Nephron (organoid): Measurements from ENCODE around the gene DTNB.

Source experiments
- H3K27ac Mint-ChIP-seq, 3 experiments: 2 replicates each; pipeline ENCODE4 v1.8.0; 2020; ENCODE audit warnings: mixed read lengths in 3 of 3, mild to moderate bottlenecking in 2 of 3, moderate library complexity in 1 of 3
- H3K27me3 Mint-ChIP-seq: 2 replicates; pipeline ENCODE4 v1.8.0; 2021; ENCODE audit warnings: low read depth, mild to moderate bottlenecking, moderate library complexity, mixed read lengths
- H3K36me3 Mint-ChIP-seq: 2 replicates; pipeline ENCODE4 v1.8.0; 2020; ENCODE audit warnings: low read depth, mixed read lengths
- H3K4me1 Mint-ChIP-seq: 2 replicates; pipeline ENCODE4 v1.8.0; 2020; ENCODE audit warnings: mixed read lengths
- H3K4me3 Mint-ChIP-seq, 3 experiments: 2 replicates each; pipeline ENCODE4 v1.8.0; 2020; ENCODE audit warnings: mild to moderate bottlenecking in 3 of 3, mixed read lengths in 3 of 3, moderate library complexity in 2 of 3
- H3K9me3 Mint-ChIP-seq: 2 replicates; pipeline ENCODE4 v1.8.0; 2020; ENCODE audit warnings: mixed read lengths
- CTCF ChIP-seq, 3 experiments: fragments of 200-600 bp; sonication (generic); IDR thresholded peaks; one replicate each; pipeline ENCODE4 v1.5.0; 2021; ENCODE audit warnings: antibody characterized with exemption in 3 of 3; ENCODE audit not compliant: unreplicated experiment in 3 of 3

The DTNB gene

GRCh38 chr2:25664965-25665307 lies 8.4 kb downstream of the DTNB start:
- no peak overlapping the region for H3K4me3 Mint-ChIP-seq
- peaks cover 11% of the 10 kb centered on the region for H3K4me1 Mint-ChIP-seq
- peaks cover 4% of the 10 kb centered on the region for H3K27me3 Mint-ChIP-seq
- peak in 1 of 3 experiments; percentile 11 for TF ChIP-seq CTCF (IDR thresholded peaks at IDR 0.05; ENCODE audit: unreplicated experiment in 3 of 3)
- peak overlapping the region in 1 of 3 experiments; percentile 1 for H3K27ac Mint-ChIP-seq
- H3K9me3 Mint-ChIP-seq, result no peaks in the 10 kb centered on the region
- H3K36me3 Mint-ChIP-seq, result no peaks in the 10 kb centered on the region

- H3K4me3 Mint-ChIP-seq, result no peak overlapping the region
- H3K27ac Mint-ChIP-seq, result peak overlapping the region in 1 of 3 experiments; percentile 1
- TF ChIP-seq CTCF (IDR thresholded peaks at IDR 0.05; ENCODE audit: unreplicated experiment in 3 of 3), result peak; percentile 60 to 71 (median 70)
- H3K36me3 Mint-ChIP-seq, result no peaks in the 10 kb centered on the region
- H3K9me3 Mint-ChIP-seq, result no peaks in the 10 kb centered on the region
- peaks cover 4% of the 10 kb centered on the region for H3K27me3 Mint-ChIP-seq
- H3K4me1 Mint-ChIP-seq, result peaks cover 11% of the 10 kb centered on the region
Observed at GRCh38 chr2:25664183-25664964, 9.0 kb downstream of the DTNB start.

- Mint-ChIP-seq H3K27me3 (no peaks in the 10 kb centered on the region), H3K4me1 (no peaks in the 10 kb centered on the region), H3K36me3 (peaks cover 14% of the 10 kb centered on the region)
Observed at GRCh38 chr2:25655316-25655715, 18.1 kb downstream of the DTNB start.

GRCh38 chr2:25654801-25655200 lies 18.6 kb downstream of the DTNB start:
- no peaks in the 10 kb centered on the region for H3K4me1 Mint-ChIP-seq

More at GRCh38 chr2:25655316-25655715, 18.1 kb downstream of the DTNB start:
- no peak overlapping the region for H3K4me3 Mint-ChIP-seq
- peaks cover 3% of the 10 kb centered on the region for H3K9me3 Mint-ChIP-seq
- no peak for TF ChIP-seq CTCF (IDR thresholded peaks at IDR 0.05; ENCODE audit: unreplicated experiment in 3 of 3)
- H3K27ac Mint-ChIP-seq, result no peak overlapping the region

GRCh38 chr2:25651782-25652455 lies 21.5 kb downstream of the DTNB start:
- H3K36me3 Mint-ChIP-seq, result peaks cover 24% of the 10 kb centered on the region
- H3K4me3 Mint-ChIP-seq, result no peak overlapping the region
- no peaks in the 10 kb centered on the region for H3K4me1 Mint-ChIP-seq
- TF ChIP-seq CTCF (IDR thresholded peaks at IDR 0.05; ENCODE audit: unreplicated experiment in 3 of 3), result no peak
- no peaks in the 10 kb centered on the region for H3K9me3 Mint-ChIP-seq
- no peak overlapping the region for H3K27ac Mint-ChIP-seq
- no peaks in the 10 kb centered on the region for H3K27me3 Mint-ChIP-seq

More at GRCh38 chr2:25654801-25655200, 18.6 kb downstream of the DTNB start:
- no peak overlapping the region for H3K27ac Mint-ChIP-seq
- no peak for TF ChIP-seq CTCF (IDR thresholded peaks at IDR 0.05; ENCODE audit: unreplicated experiment in 3 of 3)
- no peak overlapping the region for H3K4me3 Mint-ChIP-seq
- peaks cover 3% of the 10 kb centered on the region for H3K9me3 Mint-ChIP-seq
- peaks cover 20% of the 10 kb centered on the region for H3K36me3 Mint-ChIP-seq
- H3K27me3 Mint-ChIP-seq, result no peaks in the 10 kb centered on the region
